Keratinocyte (primary cell): ENCODE results near the gene KLF5. TPM values are rescaled to one million over a fixed set of nuclear protein-coding genes. Genes with fewer than 3 reads are reported as not detected.

Source experiments
- DNase-seq: peaks from one replicate; pipeline ENCODE4 v3.0.0-alpha.2; 2011; ENCODE audit warnings: low read depth, missing footprints, low spot score
- FAIRE-seq: peaks from 2 replicates; lab custom pipeline; 2011; peaks lifted over from hg19 to GRCh38; lab: Jason Lieb, UNC
- H2AFZ ChIP-seq: 2 replicates; pipeline ENCODE4 v1.6.0; 2012; ENCODE audit warnings: low read length, control low read depth, inconsistent platforms; ENCODE audit not compliant: control insufficient read depth
- H3K27ac ChIP-seq: 2 replicates; pipeline ENCODE4 v1.5.1; 2011; ENCODE audit warnings: low read length; ENCODE audit not compliant: control insufficient read depth, insufficient read depth
- H3K27me3 ChIP-seq: 3 replicates; pipeline ENCODE4 v1.6.0; 2011; ENCODE audit warnings: low read length; ENCODE audit not compliant: control insufficient read depth, insufficient read depth; ENCODE audit errors: extremely low read depth
- H3K36me3 ChIP-seq, 2 experiments: 2 replicates in 1 of 2; 3 replicates in 1 of 2; pipeline ENCODE4 v1.5.1; 2011; ENCODE audit warnings: low read length in 2 of 2, mild to moderate bottlenecking in 1 of 2; ENCODE audit not compliant: control insufficient read depth in 2 of 2, insufficient read depth in 2 of 2; ENCODE audit errors: extremely low read depth in 1 of 2
- H3K4me1 ChIP-seq: 3 replicates; pipeline ENCODE4 v1.5.1; 2011; ENCODE audit warnings: low read length; ENCODE audit not compliant: control insufficient read depth, insufficient read depth; ENCODE audit errors: extremely low read depth
- H3K4me2 ChIP-seq: 3 replicates; pipeline ENCODE4 v1.6.0; 2011; ENCODE audit warnings: low read depth, low read length; ENCODE audit not compliant: control insufficient read depth, insufficient read depth; ENCODE audit errors: extremely low read depth
- H3K4me3 ChIP-seq, 3 experiments: fragments of 200-600 bp in 1 of 3; sonication (generic) in 1 of 3; 2 replicates in 2 of 3; 3 replicates in 1 of 3; pipeline ENCODE4 v1.5.1; 2011 to 2016; ENCODE audit warnings: low read length in 3 of 3, mild to moderate bottlenecking in 3 of 3, control low read depth in 2 of 3, inconsistent platforms in 1 of 3, low read depth in 1 of 3, mixed read lengths in 1 of 3, mixed run types in 1 of 3, moderate library complexity in 1 of 3; ENCODE audit not compliant: control insufficient read depth in 2 of 3, insufficient read depth in 2 of 3; ENCODE audit errors: extremely low read depth in 1 of 3
- H3K79me2 ChIP-seq: 2 replicates; pipeline ENCODE4 v1.6.0; 2012; ENCODE audit warnings: low read length; ENCODE audit not compliant: control insufficient read depth, insufficient read depth
- H3K9ac ChIP-seq: 3 replicates; pipeline ENCODE4 v1.6.0; 2011; ENCODE audit warnings: low read length; ENCODE audit not compliant: control insufficient read depth, insufficient read depth; ENCODE audit errors: extremely low read depth
- H3K9me1 ChIP-seq: 3 replicates; pipeline ENCODE4 v1.6.0; 2011; ENCODE audit warnings: low read length; ENCODE audit not compliant: control insufficient read depth, insufficient read depth; ENCODE audit errors: extremely low read depth
- H3K9me3 ChIP-seq: 2 replicates; pipeline ENCODE4 v1.5.1; 2012; ENCODE audit warnings: low read depth, low read length; ENCODE audit not compliant: control insufficient read depth
- H4K20me1 ChIP-seq: 3 replicates; pipeline ENCODE4 v1.6.0; 2011; ENCODE audit warnings: low read length; ENCODE audit not compliant: control insufficient read depth, insufficient read depth; ENCODE audit errors: extremely low read depth
- CTCF ChIP-seq, 3 experiments: IDR thresholded peaks in 1 of 3; conservative IDR thresholded peaks in 1 of 3; optimal IDR thresholded peaks in 1 of 3; 2 replicates in 2 of 3; 3 replicates in 1 of 3; pipeline versions ENCODE3 to v1.5.1; 2011; ENCODE audit warnings: low read length in 3 of 3, mild to moderate bottlenecking in 3 of 3, moderate library complexity in 2 of 3, control low read depth in 1 of 3, inconsistent platforms in 1 of 3; ENCODE audit not compliant: insufficient read depth in 2 of 3; ENCODE audit errors: extremely low read depth in 1 of 3
- EZH2 ChIP-seq: IDR thresholded peaks from one replicate; pipeline ENCODE4 v1.6.1; 2012; ENCODE audit warnings: inconsistent platforms, mild to moderate bottlenecking, low read length, moderate library complexity
- dilution Hi-C: fragments of 300-500 bp; cut with MboI; formaldehyde crosslinking; loops from one replicate; pipeline ENCODE4 v1.7.0; 2020; ENCODE audit warnings: low sequenced_read_pairs; ENCODE audit not compliant: extremely low pct_ligation_motif_present
- polyA plus RNA-seq, 5 experiments: library from polyadenylated mRNA; depleted of rRNA in 3 of 5; stranded (reverse) in 3 of 5; stranded (forward) in 1 of 5; unstranded in 1 of 5; fragments of >200 nt; gene quantifications; 1 replicate in 1 of 5; 2 replicates in 3 of 5; 3 replicates in 1 of 5; pipeline versions ENCODE4 v1.2.1 to v1.2.3, GENCODE V29; 2011 to 2012; ENCODE audit warnings: missing spikeins in 2 of 5, low read depth in 1 of 5, low replicate concordance in 1 of 5

Gene KLF5
- polyA plus RNA-seq, 1 donor (not counting 4 experiments of a cell fraction or from before 2014, with no cell fraction given) = 162 TPM

- TF ChIP-seq CTCF (optimal IDR thresholded peaks at IDR 0.05 in 1 of 3, IDR thresholded peaks at IDR 0.05 in 1 of 3, conservative IDR thresholded peaks at IDR 0.05 in 1 of 3; ENCODE audit: extremely low read depth in 1 of 3, insufficient read depth in 2 of 3, low read length in 3 of 3) (no peak), EZH2 (no peak)
These were observed 23.1 kb upstream of the KLF5 start for GRCh38 chr13:73035660-73036059.

GRCh38 chr13:73036566-73036965 is 22.2 kb upstream of the KLF5 start:
- Histone ChIP-seq H3K79me2 (no peaks in the 10 kb centered on the region), H3K9ac (no peak overlapping the region), H3K4me3 (no peak overlapping the region), H3K9me3 (no peaks in the 10 kb centered on the region), H4K20me1 (no peaks in the 10 kb centered on the region), H2AFZ (no peak overlapping the region), H3K4me1 (no peaks in the 10 kb centered on the region), H3K36me3 (no peaks in the 10 kb centered on the region), H3K27ac (no peak overlapping the region), H3K9me1 (no peaks in the 10 kb centered on the region), H3K27me3 (no peaks in the 10 kb centered on the region), H3K4me2 (no peak overlapping the region)
- dilution Hi-C loops = no loop called here
- DNase-seq (no peak), FAIRE-seq (no peak)
- TF ChIP-seq EZH2 (no peak), CTCF (optimal IDR thresholded peaks at IDR 0.05 in 1 of 3, IDR thresholded peaks at IDR 0.05 in 1 of 3, conservative IDR thresholded peaks at IDR 0.05 in 1 of 3; ENCODE audit: extremely low read depth in 1 of 3, insufficient read depth in 2 of 3, low read length in 3 of 3) (no peak)

More at GRCh38 chr13:73035660-73036059, 23.1 kb upstream of the KLF5 start:
- H2AFZ ChIP-seq = no peak overlapping the region
- dilution Hi-C loops = no loop called here
- FAIRE-seq (no peak), DNase-seq (no peak)
- H3K4me1 ChIP-seq = no peaks in the 10 kb centered on the region
- H3K4me2 ChIP-seq = no peak overlapping the region
- H3K9me1 ChIP-seq = no peaks in the 10 kb centered on the region
- no peaks in the 10 kb centered on the region for H3K27me3 ChIP-seq
- no peaks in the 10 kb centered on the region for H3K9me3 ChIP-seq
- H4K20me1 ChIP-seq = no peaks in the 10 kb centered on the region
- no peaks in the 10 kb centered on the region for H3K79me2 ChIP-seq
- no peak overlapping the region for H3K9ac ChIP-seq
- H3K36me3 ChIP-seq = no peaks in the 10 kb centered on the region
- no peak overlapping the region for H3K4me3 ChIP-seq
- H3K27ac ChIP-seq = no peak overlapping the region
